HepG2 (cell line): Measurements from ENCODE around the gene ENDOG. TPM values are rescaled to one million over a fixed set of nuclear protein-coding genes. Genes with fewer than 3 reads are reported as not detected.

Source experiments
- AHDC1 ChIP-seq: sonication (generic); formaldehyde crosslinking; IDR thresholded peaks from 2 replicates; pipeline ENCODE4 v1.5.1; 2020; ENCODE audit warnings: mild to moderate bottlenecking, missing genetic modification reagents, borderline replicate concordance
- AKAP8 ChIP-seq: sonication (generic); formaldehyde crosslinking; IDR thresholded peaks from 2 replicates; pipeline ENCODE4 v1.5.1; 2020; ENCODE audit warnings: mild to moderate bottlenecking, missing genetic modification reagents
- HNF4A ChIP-seq: sonication (generic); formaldehyde crosslinking; IDR thresholded peaks from 2 replicates; pipeline ENCODE4 v1.4.0; 2020; ENCODE audit warnings: missing genetic modification reagents
- SOX6 ChIP-seq, 2 experiments: fragments of 450-650 bp in 1 of 2; sonication (generic) in 1 of 2; formaldehyde crosslinking in 1 of 2; IDR thresholded peaks; 2 replicates each; pipeline versions ENCODE4 v1.4.0 to v1.6.1; 2017 to 2020; ENCODE audit warnings: antibody characterized with exemption in 1 of 2, mild to moderate bottlenecking in 1 of 2, missing genetic modification reagents in 1 of 2
- SP4 ChIP-seq: sonication (generic); formaldehyde crosslinking; IDR thresholded peaks from 2 replicates; pipeline ENCODE4 v1.8.1; 2023; ENCODE audit warnings: mild to moderate bottlenecking, missing genetic modification reagents
- SRSF1 ChIP-seq: fragments of 200-400 bp; formaldehyde crosslinking; optimal IDR thresholded peaks from 2 replicates; pipeline ENCODE3; 2017; ENCODE audit warnings: mild to moderate bottlenecking, low read depth, low read length, moderate library complexity
- TCF7 ChIP-seq: sonication (generic); IDR thresholded peaks from 2 replicates; pipeline ENCODE4 v1.6.1; 2016; ENCODE audit warnings: antibody characterized with exemption, low read depth
- TCF7L2 ChIP-seq: IDR thresholded peaks from 2 replicates; pipeline ENCODE4 v1.6.1; 2011; ENCODE audit warnings: mild to moderate bottlenecking, low read depth, low read length, moderate library complexity
- ZNF362 ChIP-seq: sonication (generic); formaldehyde crosslinking; IDR thresholded peaks from 2 replicates; pipeline ENCODE4 v1.4.0; 2020; ENCODE audit warnings: missing genetic modification reagents, mild to moderate bottlenecking, borderline replicate concordance
- ZNF460 ChIP-seq: sonication (generic); formaldehyde crosslinking; IDR thresholded peaks from 2 replicates; pipeline ENCODE4 v1.5.1; 2020; ENCODE audit warnings: missing genetic modification reagents, mild to moderate bottlenecking, borderline replicate concordance
- ZNF468 ChIP-seq: sonication (generic); formaldehyde crosslinking; IDR thresholded peaks from 2 replicates; pipeline ENCODE4 v1.8.0; 2022; ENCODE audit warnings: mild to moderate bottlenecking, moderate library complexity, missing genetic modification reagents
- ZNF558 ChIP-seq: sonication (generic); formaldehyde crosslinking; IDR thresholded peaks from 2 replicates; pipeline ENCODE4 v1.9.0; 2022; ENCODE audit warnings: mild to moderate bottlenecking, missing genetic modification reagents, borderline replicate concordance
- ZNF563 ChIP-seq: sonication (generic); formaldehyde crosslinking; IDR thresholded peaks from 2 replicates; pipeline ENCODE4 v1.8.0; 2022; ENCODE audit warnings: mild to moderate bottlenecking, moderate library complexity, missing genetic modification reagents
- ZNF598 ChIP-seq: sonication (generic); formaldehyde crosslinking; IDR thresholded peaks from 2 replicates; pipeline ENCODE4 v1.5.1; 2020; ENCODE audit warnings: mild to moderate bottlenecking, missing genetic modification reagents, borderline replicate concordance
- ZSCAN20 ChIP-seq: sonication (generic); formaldehyde crosslinking; IDR thresholded peaks from 2 replicates; pipeline ENCODE4 v1.4.0; 2020; ENCODE audit warnings: missing genetic modification reagents, mild to moderate bottlenecking, borderline replicate concordance
- polyA plus RNA-seq, 8 experiments: library from polyadenylated mRNA; depleted of rRNA in 3 of 8; stranded (reverse) in 7 of 8; unstranded in 1 of 8; fragments of >200 nt; fragmentation: Illumina TruSeq in 4 of 8; extraction: Trizol in 4 of 8; gene quantifications; 2 replicates each; pipeline versions ENCODE4 v1.2.1 to v1.2.3, GENCODE V29; 2011 to 2016; ENCODE audit warnings: low read depth in 4 of 8, missing spikeins in 1 of 8, mixed read lengths in 1 of 8; ENCODE audit not compliant: insufficient read depth in 1 of 8
- total RNA-seq, 5 experiments: library from RNA; depleted of rRNA; stranded (reverse); fragments of >200 nt; fragmentation: Illumina TruSeq; extraction: Trizol; gene quantifications; 2 replicates each; pipeline ENCODE4 v1.2.3, GENCODE V29; 2016; ENCODE audit warnings: low read depth in 1 of 5
- TF ChIP-seq, protein P1 (sequence below): sonication (generic); formaldehyde crosslinking; IDR thresholded peaks from 2 replicates; pipeline ENCODE4 v1.5.0; 2020; ENCODE audit warnings: mild to moderate bottlenecking, missing genetic modification reagents, borderline replicate concordance
- TF ChIP-seq, protein P2 (sequence below): sonication (generic); formaldehyde crosslinking; IDR thresholded peaks from 2 replicates; pipeline ENCODE4 v1.4.0; 2020; ENCODE audit warnings: mild to moderate bottlenecking, missing genetic modification reagents, borderline replicate concordance

Gene ENDOG
- total and polyA plus RNA-seq, 2 of the 13 experiments (the other 11 are each of a cell fraction or from before 2014, with no cell fraction given): 26.3 to 28.8 TPM

DNA sequence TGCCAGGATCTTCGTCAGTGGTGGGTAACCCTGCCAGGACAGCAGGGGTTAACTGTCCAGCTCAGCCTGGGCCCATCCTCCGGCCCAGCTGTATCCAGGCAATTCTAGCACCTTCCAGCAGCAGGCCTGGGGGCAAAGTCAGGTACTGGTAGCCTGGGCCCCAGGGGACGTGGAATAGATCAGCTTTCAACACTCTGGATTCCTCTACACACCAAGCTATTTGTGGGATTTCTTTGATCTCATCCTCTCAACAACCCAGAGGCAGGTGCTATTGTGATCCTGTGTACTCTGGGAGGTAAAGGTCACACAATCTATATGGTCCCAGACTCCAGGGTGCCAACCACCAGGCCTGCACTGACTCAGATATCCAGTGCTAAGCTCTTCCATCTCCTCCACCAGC lies 20.0 kb downstream of the ENDOG start (continued):
- TF ChIP-seq ZNF460 (CRISPR knock-in tag) (no peak), TCF7 (peak; percentile 94), SOX6 (IDR thresholded peaks at IDR 0.05) (no peak), SOX6 (CRISPR knock-in tag; IDR thresholded peaks at IDR 0.05) (peak; percentile 96), SRSF1 (no peak), ZNF468 (no peak), ZNF598 (CRISPR knock-in tag) (no peak), ZNF563 (CRISPR knock-in tag) (0 out of 2 replicates have a peak, but pooled peaks have one; percentile 70), ZNF362 (CRISPR knock-in tag) (no peak), TCF7L2 (no peak), AHDC1 (CRISPR knock-in tag) (0 out of 2 replicates have a peak, but pooled peaks have one; percentile 43), ZNF558 (CRISPR knock-in tag) (no peak), ZSCAN20 (CRISPR knock-in tag) (no peak), AKAP8 (CRISPR knock-in tag) (no peak), SP4 (no peak), HNF4A (CRISPR knock-in tag) (peak; percentile 81)
- TF ChIP-seq, protein P1, sequence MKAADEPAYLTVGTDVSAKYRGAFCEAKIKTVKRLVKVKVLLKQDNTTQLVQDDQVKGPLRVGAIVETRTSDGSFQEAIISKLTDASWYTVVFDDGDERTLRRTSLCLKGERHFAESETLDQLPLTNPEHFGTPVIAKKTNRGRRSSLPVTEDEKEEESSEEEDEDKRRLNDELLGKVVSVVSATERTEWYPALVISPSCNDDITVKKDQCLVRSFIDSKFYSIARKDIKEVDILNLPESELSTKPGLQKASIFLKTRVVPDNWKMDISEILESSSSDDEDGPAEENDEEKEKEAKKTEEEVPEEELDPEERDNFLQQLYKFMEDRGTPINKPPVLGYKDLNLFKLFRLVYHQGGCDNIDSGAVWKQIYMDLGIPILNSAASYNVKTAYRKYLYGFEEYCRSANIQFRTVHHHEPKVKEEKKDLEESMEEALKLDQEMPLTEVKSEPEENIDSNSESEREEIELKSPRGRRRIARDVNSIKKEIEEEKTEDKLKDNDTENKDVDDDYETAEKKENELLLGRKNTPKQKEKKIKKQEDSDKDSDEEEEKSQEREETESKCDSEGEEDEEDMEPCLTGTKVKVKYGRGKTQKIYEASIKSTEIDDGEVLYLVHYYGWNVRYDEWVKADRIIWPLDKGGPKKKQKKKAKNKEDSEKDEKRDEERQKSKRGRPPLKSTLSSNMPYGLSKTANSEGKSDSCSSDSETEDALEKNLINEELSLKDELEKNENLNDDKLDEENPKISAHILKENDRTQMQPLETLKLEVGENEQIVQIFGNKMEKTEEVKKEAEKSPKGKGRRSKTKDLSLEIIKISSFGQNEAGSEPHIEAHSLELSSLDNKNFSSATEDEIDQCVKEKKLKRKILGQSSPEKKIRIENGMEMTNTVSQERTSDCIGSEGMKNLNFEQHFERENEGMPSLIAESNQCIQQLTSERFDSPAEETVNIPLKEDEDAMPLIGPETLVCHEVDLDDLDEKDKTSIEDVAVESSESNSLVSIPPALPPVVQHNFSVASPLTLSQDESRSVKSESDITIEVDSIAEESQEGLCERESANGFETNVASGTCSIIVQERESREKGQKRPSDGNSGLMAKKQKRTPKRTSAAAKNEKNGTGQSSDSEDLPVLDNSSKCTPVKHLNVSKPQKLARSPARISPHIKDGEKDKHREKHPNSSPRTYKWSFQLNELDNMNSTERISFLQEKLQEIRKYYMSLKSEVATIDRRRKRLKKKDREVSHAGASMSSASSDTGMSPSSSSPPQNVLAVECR (CRISPR knock-in tag): peak; percentile 44; the same call in 1 of the 2 replicates
- TF ChIP-seq, protein P2, sequence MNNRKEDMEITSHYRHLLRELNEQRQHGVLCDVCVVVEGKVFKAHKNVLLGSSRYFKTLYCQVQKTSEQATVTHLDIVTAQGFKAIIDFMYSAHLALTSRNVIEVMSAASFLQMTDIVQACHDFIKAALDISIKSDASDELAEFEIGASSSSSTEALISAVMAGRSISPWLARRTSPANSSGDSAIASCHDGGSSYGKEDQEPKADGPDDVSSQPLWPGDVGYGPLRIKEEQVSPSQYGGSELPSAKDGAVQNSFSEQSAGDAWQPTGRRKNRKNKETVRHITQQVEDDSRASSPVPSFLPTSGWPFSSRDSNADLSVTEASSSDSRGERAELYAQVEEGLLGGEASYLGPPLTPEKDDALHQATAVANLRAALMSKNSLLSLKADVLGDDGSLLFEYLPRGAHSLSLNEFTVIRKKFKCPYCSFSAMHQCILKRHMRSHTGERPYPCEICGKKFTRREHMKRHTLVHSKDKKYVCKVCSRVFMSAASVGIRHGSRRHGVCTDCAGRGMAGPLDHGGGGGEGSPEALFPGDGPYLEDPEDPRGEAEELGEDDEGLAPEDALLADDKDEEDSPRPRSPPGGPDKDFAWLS (CRISPR knock-in tag): 0 out of 2 replicates have a peak, but pooled peaks have one; percentile 56
